Measurements from ENCODE around the gene GPR22.

- TF ChIP-seq FOXA1 (IDR thresholded peaks at IDR 0.05): no peak
- no peak for TF ChIP-seq HDGF (IDR thresholded peaks at IDR 0.05; ENCODE audit: borderline replicate concordance)
- no peak for TF ChIP-seq SUZ12 (IDR thresholded peaks at IDR 0.05)
- TF ChIP-seq NFRKB (IDR thresholded peaks at IDR 0.05): no peak
- TF ChIP-seq PKNOX1 (IDR thresholded peaks at IDR 0.05): no peak
- no peak for TF ChIP-seq CTBP1 (IDR thresholded peaks at IDR 0.05; ENCODE audit: borderline replicate concordance)
- no peak for TF ChIP-seq BHLHE40 (IDR thresholded peaks at IDR 0.05; ENCODE audit: borderline replicate concordance)
- no peak for TF ChIP-seq FOXK2 (IDR thresholded peaks at IDR 0.05)
- TF ChIP-seq FOXM1 (IDR thresholded peaks at IDR 0.05; ENCODE audit: borderline replicate concordance): no peak
- no peak for TF ChIP-seq SP1 (IDR thresholded peaks at IDR 0.05)
- TF ChIP-seq ARNT (IDR thresholded peaks at IDR 0.05): no peak
Measured at GRCh38 chr7:107450970-107451369, 18.9 kb upstream of the GPR22 start.
